HG03025 (cell line): Measurements from ENCODE around the gene WDR93.

Experiments used
- ATAC-seq: cut with Tn5 transposase; IDR thresholded peaks from one replicate; pipeline ENCODE4 v1.9.1; 2021; ENCODE audit warnings: mild to moderate bottlenecking, moderate library complexity; ENCODE audit not compliant: unreplicated experiment, low FRiP score

WDR93 gene

GRCh38 chr15:89745768-89746167, 55.2 kb downstream of the WDR93 start:
- ATAC-seq = no peak

GRCh38 chr15:89746386-89746780, 55.8 kb downstream of the WDR93 start:
- no peak for ATAC-seq

- ATAC-seq = no peak
Measured at GRCh38 chr15:89747708-89748682, 57.4 kb downstream of the WDR93 start.

- no peak for ATAC-seq
Measured at GRCh38 chr15:89749054-89749453, 58.4 kb downstream of the WDR93 start.

- no peak for ATAC-seq
Measured at GRCh38 chr15:89749526-89749925, 58.9 kb downstream of the WDR93 start.

GRCh38 chr15:89749951-89750559, 59.4 kb downstream of the WDR93 start:
- no peak for ATAC-seq

- peak; percentile 83 for ATAC-seq
Measured at GRCh38 chr15:89750560-89751542, 60.2 kb downstream of the WDR93 start, which contains the start of gene MESP1. TSS of gene MESP1 (minus strand) at chr15:89751249. CDS start at chr15:89751231, 18 bp downstream.

- no peak for ATAC-seq
Measured at GRCh38 chr15:89751748-89752147, 61.1 kb downstream of the WDR93 start.

- no peak for ATAC-seq
Measured at GRCh38 chr15:89753855-89754254, 63.2 kb downstream of the WDR93 start.

- ATAC-seq = no peak
Measured at GRCh38 chr15:89754361-89755154, 63.9 kb downstream of the WDR93 start.

GRCh38 chr15:89755701-89756100, 65.1 kb downstream of the WDR93 start:
- ATAC-seq = no peak

GRCh38 chr15:89756897-89757296, 66.3 kb downstream of the WDR93 start:
- ATAC-seq = no peak

- no peak for ATAC-seq
Measured at GRCh38 chr15:89758283-89758682, 67.7 kb downstream of the WDR93 start.

- no peak for ATAC-seq
Measured at GRCh38 chr15:89758981-89759380, 68.4 kb downstream of the WDR93 start.

GRCh38 chr15:89759835-89760234, 69.2 kb downstream of the WDR93 start:
- no peak for ATAC-seq

GRCh38 chr15:89760303-89761008, 69.8 kb downstream of the WDR93 start:
- no peak for ATAC-seq

GRCh38 chr15:89761009-89761831, 70.6 kb downstream of the WDR93 start:
- no peak for ATAC-seq

GRCh38 chr15:89761929-89762328, 71.3 kb downstream of the WDR93 start:
- ATAC-seq = no peak
